Left renal cortex interstitium (tissue), 4 donors: Measurements from ENCODE around the gene BCAP31. TPM values are rescaled to one million over a fixed set of nuclear protein-coding genes. Genes with fewer than 3 reads are reported as not detected.
"Not testable (repeated sequence)": the region's sequence is repeated elsewhere in the genome, so short reads cannot be mapped to it uniquely, and the experiment has no call there.

Experiments used
- DNase-seq, 4 donors: peaks; one replicate each; pipeline ENCODE4 v3.0.0-alpha.2; 2013; ENCODE audit warnings: low read depth in 4 of 4, low spot score in 2 of 4, missing footprints in 1 of 4
- polyA plus RNA-seq, 4 donors: library from polyadenylated mRNA; unstranded; fragments of 120-200 nt; gene quantifications; one replicate each; pipeline ENCODE4 v1.2.1, GENCODE V29; 2013; ENCODE audit not compliant: insufficient read length in 4 of 4

The BCAP31 gene
- polyA plus RNA-seq, 4 donors = 181 to 197 (median 188) TPM

GRCh38 chrX:153719238-153719637 lies 4.9 kb downstream of the BCAP31 start:
- no peak for DNase-seq

- no peak for DNase-seq
Observed at GRCh38 chrX:153717445-153717844, 6.7 kb downstream of the BCAP31 start.

GRCh38 chrX:153714256-153714655 lies 9.9 kb downstream of the BCAP31 start:
- DNase-seq = no peak

- DNase-seq = no peak
Observed at GRCh38 chrX:153709726-153710674, 14.2 kb downstream of the BCAP31 start.

GRCh38 chrX:153708415-153708814 lies 15.8 kb downstream of the BCAP31 start:
- DNase-seq = no peak

- DNase-seq = no peak
Observed at GRCh38 chrX:153707406-153707805, 16.8 kb downstream of the BCAP31 start.

GRCh38 chrX:153706799-153707198 lies 17.4 kb downstream of the BCAP31 start:
- no peak for DNase-seq

GRCh38 chrX:153705403-153706060 lies 18.7 kb downstream of the BCAP31 start:
- not testable (repeated sequence) for DNase-seq

- DNase-seq = not testable (repeated sequence)
Observed at GRCh38 chrX:153704631-153705402, 19.4 kb downstream of the BCAP31 start.

GRCh38 chrX:153704021-153704526 lies 20.1 kb downstream of the BCAP31 start:
- no peak for DNase-seq

- DNase-seq = no peak
Observed at GRCh38 chrX:153703036-153703370, 21.2 kb downstream of the BCAP31 start.

- DNase-seq = no peak
Observed at GRCh38 chrX:153702336-153703035, 21.7 kb downstream of the BCAP31 start.

GRCh38 chrX:153701706-153702105 lies 22.5 kb downstream of the BCAP31 start:
- no peak for DNase-seq

GRCh38 chrX:153700967-153701366 lies 23.2 kb downstream of the BCAP31 start:
- DNase-seq = no peak

- no peak for DNase-seq
Observed at GRCh38 chrX:153700376-153700945, 23.7 kb downstream of the BCAP31 start.

- not testable (repeated sequence) for DNase-seq
Observed at GRCh38 chrX:153699784-153700371, 24.3 kb downstream of the BCAP31 start.

- not testable (repeated sequence) for DNase-seq
Observed at GRCh38 chrX:153699210-153699783, 24.9 kb downstream of the BCAP31 start.

GRCh38 chrX:153697924-153698865 lies 26.0 kb downstream of the BCAP31 start:
- DNase-seq = no peak
